Keratinocyte (primary cell): Measurements from ENCODE around the gene ABCA8.

Source experiments
- EZH2 ChIP-seq: IDR thresholded peaks from one replicate; pipeline ENCODE4 v1.6.1; 2012; ENCODE audit warnings: inconsistent platforms, mild to moderate bottlenecking, low read length, moderate library complexity
- TF ChIP-seq, protein P1 (sequence below), 3 experiments: IDR thresholded peaks in 1 of 3; conservative IDR thresholded peaks in 1 of 3; optimal IDR thresholded peaks in 1 of 3; 2 replicates in 2 of 3; 3 replicates in 1 of 3; pipeline versions ENCODE3 to v1.5.1; 2011; ENCODE audit warnings: low read length in 3 of 3, mild to moderate bottlenecking in 3 of 3, moderate library complexity in 2 of 3, control low read depth in 1 of 3, inconsistent platforms in 1 of 3; ENCODE audit not compliant: insufficient read depth in 2 of 3; ENCODE audit errors: extremely low read depth in 1 of 3

- TF ChIP-seq EZH2 = no peak
- TF ChIP-seq, protein P1, sequence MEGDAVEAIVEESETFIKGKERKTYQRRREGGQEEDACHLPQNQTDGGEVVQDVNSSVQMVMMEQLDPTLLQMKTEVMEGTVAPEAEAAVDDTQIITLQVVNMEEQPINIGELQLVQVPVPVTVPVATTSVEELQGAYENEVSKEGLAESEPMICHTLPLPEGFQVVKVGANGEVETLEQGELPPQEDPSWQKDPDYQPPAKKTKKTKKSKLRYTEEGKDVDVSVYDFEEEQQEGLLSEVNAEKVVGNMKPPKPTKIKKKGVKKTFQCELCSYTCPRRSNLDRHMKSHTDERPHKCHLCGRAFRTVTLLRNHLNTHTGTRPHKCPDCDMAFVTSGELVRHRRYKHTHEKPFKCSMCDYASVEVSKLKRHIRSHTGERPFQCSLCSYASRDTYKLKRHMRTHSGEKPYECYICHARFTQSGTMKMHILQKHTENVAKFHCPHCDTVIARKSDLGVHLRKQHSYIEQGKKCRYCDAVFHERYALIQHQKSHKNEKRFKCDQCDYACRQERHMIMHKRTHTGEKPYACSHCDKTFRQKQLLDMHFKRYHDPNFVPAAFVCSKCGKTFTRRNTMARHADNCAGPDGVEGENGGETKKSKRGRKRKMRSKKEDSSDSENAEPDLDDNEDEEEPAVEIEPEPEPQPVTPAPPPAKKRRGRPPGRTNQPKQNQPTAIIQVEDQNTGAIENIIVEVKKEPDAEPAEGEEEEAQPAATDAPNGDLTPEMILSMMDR (optimal IDR thresholded peaks at IDR 0.05 in 1 of 3, IDR thresholded peaks at IDR 0.05 in 1 of 3, conservative IDR thresholded peaks at IDR 0.05 in 1 of 3; ENCODE audit: extremely low read depth in 1 of 3, insufficient read depth in 2 of 3, low read length in 3 of 3) = no peak
Measured at GRCh38 chr17:68963958-68964357, 8.8 kb upstream of the ABCA8 start.
